HG02571 (cell line): ENCODE measurements around the gene NARS2.
"Not testable (repeated sequence)": the region's sequence is repeated elsewhere in the genome, so short reads cannot be mapped to it uniquely, and the experiment has no call there.

Source experiments
- ATAC-seq: cut with Tn5 transposase; IDR thresholded peaks from one replicate; pipeline ENCODE4 v1.9.1; 2021; ENCODE audit warnings: mild to moderate bottlenecking, moderate library complexity; ENCODE audit not compliant: unreplicated experiment

Gene NARS2

DNA sequence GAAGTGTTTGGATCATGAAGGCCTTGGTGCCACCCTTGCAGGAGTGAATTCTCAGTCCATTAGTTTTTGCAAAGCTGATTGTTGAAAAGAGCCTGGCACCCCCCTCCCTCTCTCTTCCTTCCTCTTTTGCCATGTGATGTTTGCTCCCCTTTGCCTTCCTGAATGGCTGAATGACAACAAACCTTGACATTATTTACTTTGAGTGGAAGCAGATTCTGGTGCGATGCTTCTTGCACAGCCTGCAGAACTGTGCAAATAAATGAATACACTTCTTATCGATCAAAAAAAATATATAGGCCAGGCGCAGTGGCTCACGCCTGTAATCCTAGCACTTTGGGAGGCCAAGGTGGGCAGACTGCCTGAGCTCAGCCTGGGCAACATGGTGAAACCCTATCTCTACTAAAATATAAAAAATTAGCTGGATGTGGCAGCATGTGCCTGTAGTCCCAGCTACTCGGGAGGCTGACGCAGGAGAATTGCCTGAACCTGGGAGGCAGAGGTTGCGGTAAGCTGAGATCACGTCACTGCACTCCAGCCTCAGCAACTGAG is 2.0 kb upstream of the NARS2 start:
- ATAC-seq, result no peak

DNA sequence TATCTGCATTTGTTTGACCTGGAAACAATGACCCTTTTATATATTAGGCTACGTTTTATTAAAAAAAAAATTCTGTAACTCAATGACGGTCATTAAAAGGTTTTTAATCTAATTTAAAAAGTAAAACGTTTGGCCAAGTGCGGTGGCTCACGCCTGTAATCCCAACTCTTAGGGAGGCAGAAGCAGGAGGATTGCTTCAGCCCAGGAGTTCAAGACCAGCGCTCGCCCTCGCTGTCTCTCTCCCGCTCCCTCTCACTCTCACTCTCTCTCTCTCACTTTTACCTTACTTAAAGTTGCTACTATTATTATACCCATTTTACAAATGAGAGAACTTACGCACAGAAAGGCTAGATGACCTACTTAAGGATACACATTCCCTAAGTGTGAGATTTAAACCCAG is 814 bp upstream of the NARS2 start:
- ATAC-seq, result no peak

DNA sequence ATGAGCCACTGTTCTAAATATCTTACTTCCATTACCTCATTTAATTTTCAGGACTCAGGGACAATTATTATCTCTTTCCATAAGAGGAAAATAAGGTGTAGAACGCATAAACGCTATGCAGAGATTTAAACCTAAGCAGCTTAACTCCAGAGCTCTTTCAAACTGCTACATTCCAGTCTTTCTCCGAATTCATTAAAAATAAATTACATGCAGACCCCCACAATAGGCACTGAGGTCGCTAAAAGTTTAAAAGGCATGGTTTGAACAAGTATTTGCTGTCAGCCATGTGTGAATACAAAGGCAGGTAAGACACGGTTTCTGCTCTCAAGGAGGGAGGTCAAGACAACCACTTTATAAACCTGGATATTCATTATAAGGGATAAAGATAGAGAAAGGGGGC is 983 bp downstream of the NARS2 start:
- no peak for ATAC-seq

DNA sequence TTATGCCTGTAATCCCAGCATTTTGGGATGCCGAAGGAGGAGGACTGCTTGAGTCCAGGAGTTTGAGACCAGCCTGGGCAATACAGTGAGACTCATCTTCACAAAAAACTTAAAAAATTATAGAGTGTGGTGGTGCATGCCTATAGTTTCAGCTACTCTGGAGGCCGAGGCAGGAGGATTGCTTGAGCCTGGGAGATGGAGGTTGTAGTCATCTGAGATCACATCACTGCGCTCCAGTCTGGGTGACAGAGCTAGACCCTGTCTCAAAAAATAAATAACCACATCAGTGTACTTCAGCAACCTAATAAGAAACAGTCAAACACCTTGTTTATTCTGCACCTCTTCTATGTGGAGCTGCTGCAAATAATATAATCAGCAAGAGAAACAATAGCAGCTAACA is 1.4 kb downstream of the NARS2 start:
- ATAC-seq, result no peak

DNA sequence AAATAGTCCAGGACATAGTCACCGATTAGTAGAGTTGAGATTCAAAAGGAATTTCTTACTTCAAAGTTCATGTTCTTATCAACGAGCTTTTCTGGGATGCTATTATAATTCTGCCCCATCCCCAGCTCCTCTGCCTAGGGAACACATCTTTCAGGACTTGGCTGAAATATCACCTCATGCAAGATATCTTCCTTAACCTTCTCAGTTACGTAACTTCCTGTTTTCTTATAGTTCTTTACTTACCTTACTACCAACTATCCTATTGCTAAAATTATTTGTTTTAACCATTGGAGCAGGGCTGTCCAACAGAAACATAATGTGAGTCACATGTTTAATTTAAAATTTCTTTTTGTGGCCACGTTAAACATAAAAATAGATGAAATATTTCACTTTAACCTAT is 2.3 kb downstream of the NARS2 start:
- ATAC-seq, result no peak

DNA sequence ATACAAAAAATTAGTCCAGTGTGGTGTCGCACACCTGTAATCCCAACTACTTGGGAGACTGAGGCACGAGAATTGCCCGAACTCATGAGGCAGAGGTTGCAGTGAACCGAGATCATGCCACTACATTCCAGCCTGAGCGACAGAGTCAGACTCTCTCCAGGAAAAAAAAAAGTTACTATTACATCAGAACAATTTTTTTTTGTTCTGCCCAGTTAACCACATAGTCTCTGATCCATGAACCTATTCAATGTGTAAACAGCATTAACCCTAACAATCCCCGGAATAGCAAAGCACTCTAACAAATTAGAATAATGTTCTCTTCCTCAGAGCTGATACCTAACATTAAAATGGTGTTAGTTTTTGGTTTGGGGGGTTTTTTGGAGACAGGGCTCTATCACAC is 4.6 kb downstream of the NARS2 start:
- ATAC-seq, result no peak

DNA sequence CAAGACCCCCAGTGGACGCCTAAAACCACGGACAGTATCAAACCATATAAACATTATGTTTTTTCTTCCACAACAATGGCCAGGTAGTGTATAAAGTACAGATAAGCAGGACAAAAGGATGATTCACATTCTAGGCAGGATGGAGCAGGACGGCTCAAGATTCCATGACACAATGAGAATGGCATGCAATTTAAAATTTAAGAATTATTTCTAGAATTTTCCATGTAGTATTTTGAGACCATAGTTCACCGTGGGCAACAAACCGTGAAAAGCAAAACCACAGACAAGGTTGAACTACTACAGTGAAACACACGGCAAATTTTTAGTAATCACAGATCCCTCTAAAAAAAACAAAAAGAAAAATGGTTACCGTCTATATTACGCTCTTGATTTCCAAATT is 7.5 kb downstream of the NARS2 start:
- ATAC-seq, result no peak

DNA sequence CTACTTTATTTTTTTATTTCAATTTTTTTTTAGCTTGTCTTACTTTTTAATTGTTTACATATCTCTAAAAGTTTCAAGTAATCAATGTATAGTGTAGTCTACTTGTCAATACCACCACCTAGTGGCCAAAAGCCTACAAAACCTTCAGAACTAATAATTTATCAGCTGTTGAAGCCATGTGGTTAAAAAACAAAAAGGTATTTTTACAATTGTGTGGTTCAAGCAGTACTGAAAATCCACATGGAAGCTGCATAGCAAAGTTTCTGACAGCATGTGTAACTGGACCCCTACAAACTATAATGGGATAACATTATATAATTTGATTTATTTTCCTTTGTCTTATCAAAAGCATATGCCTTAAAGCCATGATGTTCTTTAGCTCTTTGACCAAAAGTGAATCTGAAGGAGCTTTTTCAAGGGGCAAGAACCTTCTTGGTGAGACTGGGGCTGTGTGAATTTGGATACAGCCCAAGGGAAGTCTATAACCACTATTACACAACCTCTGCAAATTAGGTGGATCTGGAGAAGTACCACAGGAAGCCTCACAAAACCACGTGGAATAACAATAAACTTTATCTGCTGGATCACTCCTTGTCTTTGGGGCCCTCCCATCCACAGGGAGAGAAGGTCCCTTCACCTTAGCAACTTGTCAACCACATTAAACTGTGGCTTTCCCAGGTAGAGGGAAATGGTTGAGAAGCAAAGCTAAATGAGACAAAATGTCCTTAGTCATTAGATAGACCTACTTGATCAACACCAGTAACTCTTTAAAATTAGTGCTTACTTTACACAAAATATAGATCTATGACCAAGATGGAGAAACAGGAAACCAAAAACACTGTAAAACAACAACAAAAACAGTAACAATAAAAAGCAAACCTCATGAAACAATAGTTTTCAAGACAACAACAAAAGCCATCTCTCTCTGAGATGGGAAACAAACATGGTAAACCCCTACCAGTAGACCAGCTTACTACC is 9.9 kb downstream of the NARS2 start:
- no peak for ATAC-seq

DNA sequence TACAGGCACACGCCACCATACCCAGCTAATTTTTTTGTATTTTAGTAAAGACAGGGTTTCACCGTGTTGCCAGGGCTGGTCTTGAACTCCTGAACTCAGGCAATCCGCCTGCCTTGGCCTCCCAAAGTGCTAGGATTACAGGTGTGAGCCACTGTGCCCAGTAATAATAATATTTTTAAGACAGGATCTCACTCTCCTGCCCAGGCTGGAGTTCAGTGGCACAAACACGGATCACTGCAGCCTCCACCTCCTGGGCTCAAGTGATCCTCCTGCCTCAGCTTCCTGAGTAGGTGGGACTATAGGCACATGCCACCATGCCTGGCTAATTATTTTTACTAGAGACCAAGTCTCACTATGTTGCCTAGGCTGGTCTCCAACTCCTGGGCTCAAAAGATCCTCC is 10.6 kb downstream of the NARS2 start:
- not testable (repeated sequence) for ATAC-seq

DNA sequence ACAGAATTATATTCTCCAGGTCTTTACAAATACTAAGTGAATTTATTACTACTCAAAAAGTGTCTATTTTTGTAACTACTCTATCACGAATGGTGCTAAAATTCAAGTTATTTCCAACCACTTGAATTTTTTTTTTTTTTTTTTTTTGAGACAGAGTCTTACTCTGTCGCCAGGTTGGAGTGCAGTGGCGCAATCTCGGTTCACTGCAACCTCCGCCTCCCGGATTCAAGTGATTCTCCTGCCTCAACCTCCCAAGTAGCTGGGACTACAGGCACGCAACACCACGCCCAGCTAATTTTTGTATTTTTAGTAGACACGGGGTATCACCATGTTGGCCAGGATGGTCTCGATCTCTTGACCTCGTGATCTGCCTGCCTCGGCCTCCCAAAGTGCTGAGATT is 11.6 kb downstream of the NARS2 start:
- not testable (repeated sequence) for ATAC-seq

DNA sequence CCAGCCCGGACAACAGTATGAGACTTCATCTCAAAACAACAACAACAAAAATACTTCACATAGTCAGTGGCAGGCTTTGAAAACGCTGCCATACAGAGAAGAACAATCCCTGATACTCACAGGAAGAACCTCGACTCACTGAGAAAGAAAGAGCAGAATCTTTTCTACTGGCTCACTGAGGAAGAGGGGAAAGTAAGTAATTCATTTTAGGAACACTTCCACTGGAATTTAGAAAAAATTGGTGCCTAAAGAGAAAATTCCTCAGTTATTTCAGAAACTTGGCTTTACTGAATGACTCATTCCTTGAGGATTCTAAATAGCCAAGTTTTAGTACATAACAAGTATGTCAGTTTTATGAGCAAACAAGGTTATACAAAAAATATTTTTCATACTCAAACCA is 12.3 kb downstream of the NARS2 start:
- no peak for ATAC-seq

DNA sequence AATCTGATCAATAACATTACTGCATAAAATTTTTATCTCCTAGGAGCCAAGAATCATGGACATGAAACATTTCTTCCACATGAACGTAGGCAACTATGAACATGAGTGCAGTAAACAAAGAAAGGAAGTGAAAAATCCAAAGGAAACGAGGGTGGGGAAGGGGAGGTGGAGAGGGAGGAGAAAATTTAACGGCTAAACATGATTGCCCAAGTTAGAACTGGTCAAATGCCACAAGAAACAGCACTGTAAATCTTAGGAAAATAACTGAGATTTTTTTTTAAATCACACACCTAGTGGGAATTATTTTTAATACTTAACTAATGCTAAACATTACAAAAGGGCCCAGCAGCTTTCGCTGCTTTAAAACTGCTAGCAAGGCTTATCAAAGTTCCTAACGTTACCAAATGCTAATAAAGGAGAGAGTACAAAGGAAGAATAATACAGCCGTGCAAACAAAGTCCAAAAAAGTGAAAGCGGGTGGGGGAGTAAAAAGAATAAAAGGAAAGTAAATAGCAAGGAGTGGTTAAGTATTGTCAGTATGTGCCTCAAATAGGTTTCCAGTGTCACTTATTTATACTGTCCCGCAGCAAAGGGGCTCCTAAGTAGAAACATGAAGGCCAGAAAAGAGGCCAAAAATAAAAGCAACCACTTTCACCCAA is 13.7 kb downstream of the NARS2 start:
- ATAC-seq, result no peak

DNA sequence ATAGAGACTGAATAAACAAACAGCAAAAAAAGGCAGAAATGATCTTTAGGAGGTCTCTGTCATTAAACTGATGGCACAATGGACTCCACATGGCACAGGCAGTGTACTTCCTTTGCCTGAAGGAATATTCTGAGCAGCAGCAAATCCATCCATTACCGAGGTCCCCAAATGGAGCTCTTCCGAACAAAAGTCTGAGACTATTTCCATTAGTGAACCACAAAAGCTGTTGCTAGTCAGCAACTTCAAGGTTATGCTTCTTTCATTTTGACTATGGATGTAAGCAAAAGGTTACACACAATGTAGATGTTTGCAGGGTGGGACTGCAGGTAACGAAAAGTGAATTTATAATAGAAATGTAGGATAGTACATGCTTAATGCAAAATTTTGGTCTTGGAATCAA is 14.5 kb downstream of the NARS2 start:
- no peak for ATAC-seq

DNA sequence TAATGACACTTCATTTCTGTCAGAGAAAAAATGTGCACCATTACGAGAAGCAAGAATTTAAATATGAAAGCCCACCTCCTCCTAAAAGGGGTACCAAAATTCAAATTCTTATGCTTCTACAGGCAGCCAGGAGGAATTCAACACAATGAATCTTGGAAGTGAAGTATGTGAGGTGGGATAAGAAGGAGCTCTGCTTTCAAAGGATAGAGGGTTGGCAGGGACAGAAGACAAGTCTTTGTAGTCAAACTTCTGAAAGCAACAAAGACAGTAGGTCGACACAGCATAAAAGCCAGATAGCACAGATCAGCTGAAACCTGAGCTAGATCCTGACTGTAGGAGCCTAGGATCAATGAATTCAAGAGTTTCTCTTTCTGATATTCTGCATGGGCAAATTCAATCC is 17.4 kb downstream of the NARS2 start:
- ATAC-seq, result no peak

DNA sequence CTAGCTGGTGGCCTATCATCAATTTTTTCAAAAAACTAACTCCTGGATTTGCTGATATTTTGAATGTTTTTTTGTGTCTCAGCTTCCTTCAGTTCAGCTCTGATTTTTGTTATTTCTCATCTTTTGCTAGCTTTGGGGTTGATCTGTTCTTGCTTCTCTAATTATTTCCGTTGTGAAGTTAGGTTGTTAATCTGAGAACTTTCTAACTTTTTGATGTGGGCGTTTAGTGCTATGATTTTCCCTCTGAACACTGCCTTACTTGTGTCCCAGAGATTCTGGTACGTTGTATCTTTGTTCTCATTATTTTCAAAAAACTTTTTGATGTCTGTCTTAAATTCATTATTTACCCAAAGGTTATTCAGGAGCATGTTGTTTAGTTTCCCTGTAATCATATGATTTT is 19.1 kb downstream of the NARS2 start:
- no peak for ATAC-seq

DNA sequence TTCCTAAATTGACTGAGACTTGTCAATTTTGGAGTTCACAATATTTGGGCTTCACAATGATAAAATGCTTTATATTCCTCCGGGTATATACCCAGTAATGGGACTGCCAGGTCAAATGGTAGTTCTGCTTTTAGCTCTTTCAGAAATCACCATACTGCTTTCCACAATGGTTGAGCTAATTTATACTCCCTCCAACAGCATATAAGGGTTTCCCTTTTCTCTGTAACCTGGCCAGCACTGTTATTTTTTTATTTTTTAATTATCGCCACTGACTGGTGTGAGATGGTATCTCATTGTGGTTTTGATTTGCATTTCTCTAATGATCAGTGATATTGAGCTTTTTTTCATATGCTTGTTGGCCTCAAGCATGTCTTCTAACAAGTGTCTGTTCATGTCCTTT is 21.8 kb downstream of the NARS2 start:
- no peak for ATAC-seq

DNA sequence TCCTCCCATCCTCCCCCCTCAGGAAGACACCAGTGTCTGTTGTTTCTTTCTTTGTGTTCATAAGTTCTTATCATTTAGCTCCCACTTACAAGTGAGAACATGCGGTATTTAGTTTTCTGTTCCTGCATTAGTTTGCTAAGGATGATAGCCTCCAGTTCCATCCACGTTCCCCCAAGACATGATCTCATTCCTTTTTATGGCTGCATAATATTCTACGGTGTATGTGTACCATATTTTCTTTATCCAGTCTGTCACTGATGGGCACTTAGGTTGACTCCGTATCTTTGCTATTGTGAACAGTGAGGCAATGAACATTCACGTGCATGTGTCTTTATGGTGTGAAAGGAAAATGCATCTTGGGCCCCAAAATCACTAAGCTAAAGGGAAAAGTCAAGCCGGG is 22.5 kb downstream of the NARS2 start:
- ATAC-seq, result not testable (repeated sequence)

DNA sequence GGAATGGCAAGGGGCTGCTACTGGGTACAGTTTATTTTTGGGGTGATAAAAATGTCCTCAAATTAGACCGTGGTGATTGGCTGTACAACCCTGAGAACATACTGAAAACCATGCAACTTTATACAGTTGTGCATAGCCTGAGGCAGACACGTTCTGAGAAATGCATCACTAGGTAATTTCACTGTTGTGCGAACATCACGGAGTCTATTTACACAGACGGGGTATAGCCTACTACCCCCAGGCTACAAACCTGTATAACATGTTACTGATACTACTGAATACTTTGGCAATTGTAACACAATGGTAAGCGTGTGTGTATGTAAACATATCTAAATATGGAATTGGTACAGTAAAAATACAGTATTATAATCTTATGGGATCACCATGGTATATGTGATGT is 23.6 kb downstream of the NARS2 start:
- ATAC-seq, result no peak

DNA sequence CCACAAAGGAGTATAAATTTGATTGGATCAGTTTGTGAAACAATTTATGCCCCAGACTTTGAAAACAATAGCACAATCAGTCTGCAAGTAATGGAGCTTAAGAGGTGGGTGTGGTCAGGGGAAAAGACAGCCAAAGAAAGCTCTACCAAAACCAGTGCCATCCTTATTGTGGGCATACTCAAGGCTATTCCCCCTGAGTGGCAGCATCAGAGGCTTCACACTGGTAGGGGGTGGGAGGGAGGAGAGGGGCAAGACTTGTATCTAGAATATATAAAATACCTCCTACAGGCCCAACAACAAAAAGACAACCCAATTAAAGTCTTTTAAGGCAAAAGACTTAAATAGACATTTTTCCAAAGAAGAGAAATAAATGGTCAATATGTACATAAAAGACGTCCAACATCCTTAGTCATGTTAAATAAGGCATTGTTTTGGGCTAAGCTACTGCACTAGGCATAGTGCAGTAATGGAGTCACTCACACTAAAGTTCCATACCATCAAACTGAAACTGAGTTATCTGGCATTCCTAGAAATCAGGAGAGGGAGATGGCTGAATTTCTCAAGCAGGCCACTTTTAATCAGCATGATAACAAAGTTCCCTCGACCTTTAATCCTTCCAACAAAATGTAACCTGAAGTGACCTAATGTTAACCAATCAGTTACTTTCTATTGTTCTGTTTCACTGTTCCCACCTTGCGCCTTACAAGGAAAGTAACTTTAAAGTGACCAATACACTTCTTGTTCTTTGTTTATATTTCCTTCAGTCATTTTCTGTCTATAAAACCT is 24.8 kb downstream of the NARS2 start:
- ATAC-seq, result no peak

DNA sequence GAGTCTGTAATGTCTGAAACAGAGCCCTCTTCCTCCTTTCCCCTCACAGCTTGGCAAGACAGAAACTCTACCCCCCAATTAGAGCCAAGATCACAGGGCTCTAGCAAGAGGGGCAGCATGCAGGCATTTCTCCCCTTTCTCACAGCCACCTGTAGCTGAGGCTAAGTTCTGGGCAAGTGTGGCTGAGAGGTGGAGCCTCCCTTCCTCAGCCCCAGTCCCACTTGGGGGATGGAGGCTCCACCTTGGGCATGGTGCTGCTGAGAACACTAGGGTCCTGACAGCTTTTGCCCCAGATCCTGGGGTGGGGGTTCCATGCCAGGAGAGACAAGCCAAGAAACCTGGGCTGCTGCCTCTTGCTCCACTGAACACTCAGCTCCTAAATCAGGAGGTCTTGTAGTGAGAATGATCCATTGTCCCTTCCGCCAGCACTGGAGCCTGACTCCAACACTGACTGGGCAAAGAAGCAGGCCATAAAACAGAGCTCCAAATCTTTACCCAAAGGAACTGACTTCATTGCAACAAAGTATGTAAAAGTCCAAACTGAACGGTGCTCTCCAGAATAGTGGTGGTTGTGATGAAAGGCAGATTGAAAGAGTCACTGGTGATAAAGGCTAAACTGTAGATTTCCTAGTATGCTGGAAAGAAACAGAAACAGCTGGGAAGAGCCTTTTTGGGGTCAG is 25.6 kb downstream of the NARS2 start:
- ATAC-seq, result no peak
